NCI-H82 treated with DMSO at 0.1 percent for 48 hours (cell line): ENCODE data around the gene GUCY1A1.

Experiments used
- DNase-seq: peaks from one replicate; lab custom pipeline; 2025; ENCODE audit not compliant: unreplicated experiment; lab: John Stamatoyannopoulos, UW

The GUCY1A1 gene

DNA sequence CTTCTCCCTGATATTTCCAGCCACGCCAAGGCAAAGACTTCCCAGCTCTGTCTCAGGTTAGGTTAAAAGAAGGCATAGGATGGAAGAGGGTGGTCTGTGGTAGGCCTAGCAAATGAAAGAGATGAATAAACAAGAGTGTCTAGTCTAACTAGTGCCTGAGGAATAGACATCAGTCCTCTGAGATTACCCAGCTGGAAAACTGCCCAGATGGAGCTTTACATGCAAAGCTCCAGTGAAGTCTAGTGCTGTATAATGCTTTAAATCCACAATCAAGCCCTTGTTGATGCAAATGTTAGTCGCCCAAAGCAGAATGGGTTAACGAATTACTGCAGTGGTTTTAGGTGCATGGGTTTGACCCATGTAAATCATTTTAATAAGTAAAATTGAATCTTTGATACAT, 67.4 kb downstream of the GUCY1A1 start:
- peak; percentile 65 for DNase-seq

DNA sequence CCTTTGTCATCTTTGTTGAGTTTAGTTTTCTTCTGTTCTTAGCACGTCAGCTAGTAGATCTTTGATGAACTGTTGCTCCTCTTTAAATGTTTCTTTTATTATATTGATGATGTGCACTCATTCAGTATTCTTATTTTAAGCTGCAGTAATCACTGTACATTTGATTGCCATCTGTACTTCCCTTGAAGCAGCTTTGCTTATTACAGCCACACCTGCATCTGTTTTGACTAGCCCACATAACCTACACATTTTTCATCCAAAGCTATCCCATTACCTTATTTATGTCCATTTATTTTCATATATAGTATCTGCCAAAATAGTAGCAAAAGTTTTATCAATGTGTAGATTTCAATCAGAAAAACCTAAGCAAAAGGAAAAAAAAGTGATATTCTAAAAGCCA, 68.3 kb downstream of the GUCY1A1 start:
- no peak for DNase-seq

DNA sequence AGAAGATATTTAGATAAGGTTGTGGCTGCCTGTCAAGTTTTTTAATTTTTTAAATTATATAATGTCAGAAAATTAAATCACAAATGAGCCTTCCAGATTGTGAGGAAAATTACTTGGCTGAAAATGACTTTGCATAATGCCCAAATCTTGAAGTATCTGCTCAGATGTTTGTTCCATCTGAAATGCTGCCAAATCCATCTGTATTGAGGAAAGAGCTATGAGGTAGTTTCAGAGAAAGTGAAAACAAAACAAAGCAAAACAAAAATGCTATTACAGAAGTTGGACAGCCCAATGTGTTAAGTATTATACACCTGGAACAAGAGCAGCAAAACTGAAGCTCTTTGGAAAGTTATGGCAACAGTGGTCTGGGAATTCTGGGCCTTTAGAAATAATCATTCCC, 68.8 kb downstream of the GUCY1A1 start:
- DNase-seq, result no peak

DNA sequence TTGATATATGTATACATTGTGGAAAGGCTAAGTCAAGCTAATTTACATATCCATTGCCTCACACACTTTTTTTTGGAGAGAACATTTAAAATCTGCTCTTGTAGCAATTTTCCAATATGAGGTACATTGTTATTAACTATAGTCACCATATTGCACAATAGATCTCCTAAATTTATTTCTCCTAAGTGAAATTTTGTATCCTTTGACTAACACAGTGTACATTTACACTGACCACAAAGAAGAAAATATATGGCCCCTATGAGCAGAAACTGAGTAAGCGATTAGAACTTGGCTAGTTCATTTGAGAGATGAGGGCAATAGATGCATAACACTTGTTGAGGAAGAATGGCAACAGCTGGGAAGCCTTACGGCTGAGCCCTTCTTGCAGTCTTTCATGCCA, 71.9 kb downstream of the GUCY1A1 start:
- DNase-seq, result no peak

DNA sequence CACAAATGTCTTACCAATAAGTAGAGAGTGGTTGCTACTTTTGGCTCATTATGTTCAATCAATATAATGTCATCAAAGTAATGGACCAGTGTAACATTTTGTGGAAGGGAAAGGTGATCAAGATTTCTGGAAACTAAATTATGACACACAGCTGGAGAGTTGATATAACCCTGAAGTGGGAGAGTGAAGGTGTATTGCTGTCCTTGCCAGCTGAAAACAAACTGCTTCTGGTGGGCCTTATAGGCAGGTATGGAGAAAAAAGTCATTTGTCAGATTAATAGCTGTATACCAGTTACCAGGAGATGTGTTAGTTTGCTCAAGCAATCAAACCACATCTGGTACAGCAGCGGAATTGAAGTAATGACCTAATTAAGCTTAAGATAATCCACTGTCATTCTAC, 74.9 kb downstream of the GUCY1A1 start:
- peak; percentile 38 for DNase-seq

DNA sequence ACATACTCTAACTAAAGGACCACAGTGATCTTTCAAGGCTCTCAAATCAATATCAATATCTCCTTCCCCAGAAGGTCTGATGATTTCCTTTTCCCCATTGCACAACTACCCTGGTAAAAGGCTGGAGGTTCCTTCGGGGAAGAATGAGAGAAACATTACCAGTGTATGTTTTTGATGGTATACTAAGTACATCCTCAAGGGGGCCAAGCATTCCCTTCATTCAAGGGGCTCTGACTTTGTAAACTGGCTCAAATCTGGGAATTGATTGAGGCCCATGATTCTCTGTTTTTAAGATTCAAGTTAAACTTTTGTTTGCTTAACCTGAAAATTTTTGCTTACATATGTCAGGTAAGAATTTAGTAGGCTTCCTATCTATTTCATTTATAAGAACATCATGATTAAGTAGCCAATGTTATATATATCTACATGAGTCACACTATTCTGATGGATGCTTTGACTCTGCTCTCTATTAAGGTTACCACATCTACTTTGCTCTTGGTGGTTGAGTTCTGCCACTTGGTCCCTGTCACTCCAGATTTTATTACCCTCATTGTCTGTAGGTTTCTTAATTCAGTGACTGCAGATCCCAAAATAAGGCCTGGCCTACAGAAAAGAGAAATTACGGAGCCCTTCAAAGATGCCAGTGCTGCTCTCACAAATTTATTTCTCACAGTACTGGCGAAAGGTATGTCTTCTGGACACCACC, 75.8 kb downstream of the GUCY1A1 start:
- DNase-seq, result no peak

DNA sequence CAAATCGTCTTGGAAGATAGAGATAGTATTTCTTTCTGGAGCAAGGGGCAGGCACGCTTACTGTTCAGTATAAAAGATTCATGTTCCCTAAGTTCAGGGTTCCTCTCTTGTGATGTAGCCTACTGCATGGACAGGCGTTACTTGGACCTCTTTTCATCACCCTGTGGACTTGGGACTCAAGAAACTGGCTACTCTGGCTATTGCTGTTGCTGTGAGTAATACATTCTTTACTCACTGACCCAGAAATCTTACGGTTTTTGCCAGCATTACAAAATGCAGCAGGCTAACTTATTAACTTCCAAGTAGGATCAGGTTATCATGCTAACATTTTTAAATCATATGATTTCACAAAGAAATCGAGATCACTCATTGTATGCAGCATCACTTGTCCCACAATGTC, 79.3 kb downstream of the GUCY1A1 start:
- DNase-seq, result no peak

DNA sequence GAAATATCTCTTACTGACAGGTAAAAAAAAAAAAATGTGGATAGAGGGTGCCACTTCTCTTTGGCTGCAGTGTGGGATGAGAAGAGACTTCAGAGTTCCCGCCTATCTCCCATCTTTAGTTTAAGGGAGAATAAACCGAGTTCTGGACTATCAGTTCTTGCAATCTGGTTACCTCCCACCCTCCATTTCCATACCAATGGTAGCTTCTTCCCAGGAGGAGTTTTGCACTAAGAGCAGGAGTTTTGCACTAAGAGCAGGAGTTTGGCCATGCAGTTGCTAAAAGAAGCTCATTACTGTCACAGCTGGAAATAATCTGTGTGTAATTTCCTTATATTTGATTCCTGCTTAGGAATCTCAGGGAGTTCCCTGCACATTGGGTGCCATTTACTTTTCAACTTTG, 81.4 kb downstream of the GUCY1A1 start:
- no peak for DNase-seq

DNA sequence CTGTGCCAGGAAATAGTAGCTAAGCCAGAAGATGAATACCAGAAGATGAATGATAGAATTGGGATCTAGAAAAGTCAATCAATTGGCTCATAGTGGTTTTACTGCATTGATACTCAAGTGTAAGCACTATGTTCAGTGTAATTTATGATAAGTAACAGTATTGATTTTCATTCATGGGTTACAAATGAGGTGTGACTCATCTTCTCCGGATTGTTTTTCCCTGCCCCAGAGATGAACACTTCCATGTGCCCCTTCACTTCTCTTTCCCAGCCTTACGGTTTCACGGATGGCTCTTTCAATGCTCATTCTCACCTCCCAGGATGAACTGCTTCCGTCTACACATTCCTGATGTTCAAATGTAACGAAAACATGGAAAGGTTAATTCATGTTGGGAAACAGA, 82.4 kb downstream of the GUCY1A1 start:
- DNase-seq, result no peak

DNA sequence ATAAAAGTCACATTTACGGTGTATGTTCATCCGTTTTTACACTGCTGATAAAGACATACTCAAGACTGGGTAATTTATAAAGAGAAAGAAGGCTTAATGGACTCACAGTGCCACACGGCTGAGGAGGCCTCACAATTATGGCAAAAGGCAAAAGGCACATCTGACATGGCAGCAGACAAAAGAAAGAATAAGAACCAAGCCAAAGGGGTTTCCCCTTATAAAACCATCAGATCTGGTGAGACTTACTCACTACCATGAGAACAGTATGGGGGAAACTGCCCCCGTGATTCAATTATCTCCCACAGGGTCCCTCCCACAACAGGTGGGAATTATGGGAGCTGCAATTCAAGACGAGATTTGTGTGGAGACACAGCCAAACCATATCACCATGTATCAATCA, 84.9 kb downstream of the GUCY1A1 start:
- no peak for DNase-seq

DNA sequence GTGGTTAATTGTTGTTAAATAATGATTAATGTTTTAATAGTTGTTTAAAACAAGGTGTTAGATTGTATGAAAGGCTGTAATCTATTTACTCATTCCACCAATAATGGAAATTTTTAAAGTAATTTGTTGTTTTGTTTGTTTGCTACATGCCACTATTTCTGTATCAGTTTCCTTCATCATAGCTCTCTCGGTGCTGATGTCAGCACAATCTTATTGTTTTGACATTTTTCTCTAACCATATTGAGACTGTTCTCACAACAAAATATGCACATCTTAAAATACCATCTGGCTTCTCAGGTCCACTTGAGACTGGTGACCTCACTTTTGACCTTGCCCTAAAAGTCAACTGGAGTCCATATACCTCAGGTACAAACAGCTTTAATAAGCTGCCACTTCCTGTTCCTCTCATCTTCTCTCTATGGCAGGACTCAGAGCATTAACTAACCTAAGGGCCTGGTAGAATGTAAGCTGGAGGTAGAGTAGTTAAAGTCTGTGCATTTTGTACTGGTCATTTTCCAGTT, 91.2 kb downstream of the GUCY1A1 start:
- DNase-seq, result no peak

DNA sequence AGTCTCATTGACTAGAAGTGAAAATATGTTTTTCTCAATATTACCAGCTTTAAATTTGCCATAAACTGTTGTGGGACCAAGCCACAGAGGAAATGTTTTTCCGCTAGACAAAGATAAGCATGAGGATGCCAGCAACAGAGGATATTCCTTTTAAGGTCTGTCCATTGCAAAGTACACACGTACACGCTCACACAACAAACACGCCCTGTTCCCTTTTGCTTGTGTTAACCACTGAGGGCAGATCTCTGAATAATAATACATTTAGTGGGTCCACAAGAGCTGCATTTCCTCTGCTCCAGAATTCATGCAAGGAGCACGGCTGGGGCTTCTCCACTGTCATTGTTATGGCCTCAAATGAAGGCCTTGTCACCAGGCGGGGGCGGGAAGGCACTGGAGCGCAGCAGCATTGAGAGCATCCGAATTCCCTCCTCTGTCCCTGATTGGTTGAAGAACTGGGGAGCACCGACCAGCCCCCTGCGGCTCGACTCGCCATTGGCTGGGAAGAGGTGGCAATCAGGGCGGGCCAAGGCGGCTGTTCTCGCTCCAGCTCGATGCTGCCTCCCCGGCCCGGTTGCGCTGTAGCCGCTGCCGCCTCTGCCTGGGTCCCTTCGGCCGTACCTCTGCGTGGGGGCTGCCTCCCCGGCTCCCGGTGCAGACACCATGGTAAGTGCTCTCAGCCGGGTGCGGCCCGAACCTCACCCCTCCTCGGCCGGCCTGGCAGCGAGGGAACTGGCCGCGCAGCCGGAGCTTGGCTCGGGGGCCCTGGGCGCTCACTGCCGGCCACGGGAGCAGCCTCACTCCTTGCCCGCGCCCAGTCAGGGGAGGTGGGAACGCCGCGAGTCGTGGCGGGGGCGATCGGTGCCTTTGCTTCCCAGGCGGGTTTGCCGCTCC, 92.1 kb downstream of the GUCY1A1 start, which contains the start of gene GUCY1B1:
GUCY1B1 (plus strand) TSS at position 541 of the 891 bp plus-strand sequence; CDS start at position 661, 120 bp downstream.
- DNase-seq, result peak; percentile 55

DNA sequence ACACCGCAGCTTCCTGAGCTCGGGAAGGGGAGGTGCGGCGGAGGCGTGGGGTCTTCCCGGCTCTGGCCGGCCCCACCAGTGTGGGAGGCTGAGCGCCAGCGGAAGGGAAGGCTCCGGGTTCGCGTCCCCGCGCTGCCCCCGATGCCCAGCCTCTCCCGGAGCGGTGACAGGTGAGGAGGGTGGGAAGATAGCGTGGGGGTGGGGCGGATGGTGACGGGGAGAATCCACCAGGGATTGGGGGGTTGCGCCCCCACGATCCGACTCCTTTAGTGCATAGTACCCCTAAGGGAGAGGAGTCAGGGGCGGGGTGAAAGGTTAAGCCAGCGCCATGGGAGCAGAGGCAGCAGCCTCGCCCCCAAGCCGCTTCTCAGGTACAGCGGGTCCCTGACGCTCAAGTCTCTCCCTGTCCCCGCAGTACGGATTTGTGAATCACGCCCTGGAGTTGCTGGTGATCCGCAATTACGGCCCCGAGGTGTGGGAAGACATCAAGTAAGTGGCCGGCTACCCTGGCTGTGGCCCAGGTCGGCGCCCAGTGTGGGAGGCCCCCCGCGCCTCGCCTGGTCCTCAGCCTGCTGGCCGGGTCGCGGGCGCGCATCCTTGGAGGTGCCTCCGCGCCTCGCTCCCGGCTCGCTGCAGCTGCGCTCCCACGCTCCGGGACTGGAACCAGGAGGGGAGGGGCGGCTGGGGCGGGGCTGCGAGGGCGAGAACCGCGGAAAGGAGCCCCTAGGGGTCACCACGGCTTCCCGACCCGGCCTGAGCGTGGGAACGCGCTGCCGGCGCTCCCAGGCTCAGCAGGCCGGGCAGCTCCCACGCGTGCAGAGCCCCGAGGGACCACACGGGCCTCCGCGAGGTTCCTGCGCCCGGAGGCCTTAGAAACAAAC, 93.0 kb downstream of the GUCY1A1 start:
- no peak for DNase-seq

DNA sequence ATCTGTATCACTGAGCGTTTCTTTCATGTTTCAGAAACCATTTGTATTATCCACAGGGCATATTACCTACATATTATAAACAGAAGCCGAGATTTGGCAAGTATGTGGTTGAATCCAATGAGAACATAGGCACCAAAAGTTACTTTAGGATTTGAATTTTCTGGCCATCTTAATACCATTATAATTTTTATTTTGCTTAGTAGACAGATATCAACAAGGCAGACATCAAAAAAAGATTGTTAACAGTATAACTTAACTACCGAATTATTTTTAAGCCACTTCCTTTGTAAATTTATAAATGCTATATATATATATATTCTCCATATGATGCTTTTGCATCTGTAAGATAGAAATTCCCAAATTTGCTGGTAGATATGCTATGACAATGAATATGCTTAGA, 94.4 kb downstream of the GUCY1A1 start:
- DNase-seq, result no peak

DNA sequence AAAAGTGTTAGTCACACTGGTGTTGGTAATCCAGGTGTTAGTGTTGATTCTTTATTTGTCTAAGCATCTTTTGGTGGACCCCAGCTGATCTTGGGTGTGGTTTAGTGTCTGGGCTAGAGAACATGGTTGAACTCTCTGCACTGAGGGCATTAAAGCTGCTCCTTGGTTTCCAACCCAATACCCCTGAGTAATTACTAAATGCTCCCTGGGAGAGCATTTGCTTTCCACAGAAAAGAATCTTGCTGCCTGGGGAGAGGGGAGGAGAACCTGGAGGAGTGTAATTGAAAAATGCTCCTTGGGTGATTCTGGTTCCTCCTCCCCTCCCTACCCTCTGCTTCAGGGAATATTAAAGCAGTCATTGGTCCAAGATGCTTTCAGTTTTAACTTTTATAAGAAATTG, 95.3 kb downstream of the GUCY1A1 start:
- no peak for DNase-seq

DNA sequence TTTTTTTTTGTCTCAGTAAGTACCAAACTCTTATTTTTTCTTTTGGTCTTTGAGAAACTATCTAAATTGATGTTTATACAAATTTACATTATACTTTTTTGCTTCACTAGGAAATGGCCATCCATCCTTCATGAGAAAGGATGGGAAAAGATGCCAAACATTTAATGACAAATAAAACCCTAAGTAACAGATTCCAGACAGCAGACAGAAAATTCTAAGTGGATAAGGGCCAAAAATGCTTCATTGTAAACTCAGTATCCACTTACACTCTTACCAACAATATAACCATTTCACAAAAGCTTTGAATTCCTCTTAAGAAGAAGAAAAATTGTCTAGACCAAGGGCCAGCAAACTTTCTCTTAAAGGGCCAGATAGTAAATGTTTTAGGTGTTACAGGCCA, 95.7 kb downstream of the GUCY1A1 start:
- DNase-seq, result no peak

DNA sequence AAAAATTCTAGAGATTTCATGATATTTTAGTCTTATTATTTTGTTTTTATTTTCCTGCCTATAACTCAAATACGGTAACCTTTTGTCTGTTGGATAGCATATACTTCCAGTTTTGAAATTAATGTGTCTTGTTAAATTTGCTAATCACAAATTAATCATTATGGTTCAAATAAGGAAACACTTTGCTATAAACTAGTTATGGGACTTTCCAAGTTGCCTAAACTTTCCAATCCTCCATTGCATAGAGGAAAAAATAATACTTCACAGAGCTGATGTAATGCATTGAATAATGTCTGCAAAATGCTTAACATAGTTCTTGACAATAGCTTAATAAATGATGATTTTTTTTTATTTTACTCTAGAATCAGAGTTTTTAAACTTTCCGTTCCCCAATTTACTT, 96.9 kb downstream of the GUCY1A1 start:
- DNase-seq, result no peak

DNA sequence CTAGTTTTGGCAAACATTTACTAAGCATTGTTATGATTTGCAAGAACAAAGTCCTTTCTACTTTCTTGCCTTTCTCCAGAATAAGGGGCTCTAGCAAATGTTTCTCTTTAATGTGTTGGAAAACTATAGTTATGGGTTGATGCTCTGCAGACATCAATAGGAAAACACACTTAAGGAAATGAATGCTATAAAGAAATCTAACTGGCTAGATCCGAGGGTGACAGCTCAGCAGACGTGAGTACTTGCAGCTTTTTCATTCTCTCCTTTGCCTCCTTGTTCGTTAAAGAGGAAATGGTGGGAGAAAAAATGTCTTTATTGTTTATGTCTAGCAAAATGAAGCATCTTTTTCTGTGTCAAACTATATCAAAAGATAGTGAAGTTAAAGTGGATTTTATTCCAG, 98.5 kb downstream of the GUCY1A1 start:
- no peak for DNase-seq

DNA sequence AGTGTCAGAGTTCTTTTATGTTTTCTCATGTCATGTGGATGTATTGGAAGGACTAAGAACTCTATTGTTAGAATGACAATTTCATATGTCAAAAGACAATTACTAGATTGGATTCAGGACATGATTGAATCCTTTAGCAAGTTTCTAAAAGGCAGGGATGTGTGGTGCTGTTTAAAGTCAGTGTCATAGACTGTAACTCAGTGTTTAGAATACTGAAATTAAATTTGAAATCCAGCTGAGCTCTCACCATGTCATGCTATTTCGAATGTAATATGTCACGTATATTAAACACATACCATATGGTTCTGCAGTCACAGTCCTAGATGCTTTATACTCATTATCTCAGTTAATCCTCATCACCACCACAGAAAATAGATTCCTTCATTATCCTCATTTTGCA, 100.0 kb downstream of the GUCY1A1 start:
- DNase-seq, result peak; percentile 14

DNA sequence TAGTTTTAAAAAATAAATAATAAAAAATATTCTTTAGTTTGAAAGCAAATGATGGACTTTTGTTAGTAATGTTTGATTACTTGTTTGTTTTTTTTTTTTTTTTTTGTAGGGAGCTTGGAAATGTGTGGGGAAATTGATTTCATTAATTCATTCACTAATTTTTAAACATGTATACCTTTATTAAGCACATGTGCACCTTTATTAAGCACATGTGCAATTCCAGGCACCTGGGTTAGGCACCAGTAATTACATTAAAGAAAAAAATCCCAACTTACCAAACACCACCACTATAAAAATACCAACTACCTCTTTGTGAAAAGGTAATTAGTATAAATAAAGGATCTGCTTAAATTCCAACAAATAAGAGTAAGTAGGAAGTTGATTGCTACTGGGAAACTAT, 101.7 kb downstream of the GUCY1A1 start:
- no peak for DNase-seq

DNA sequence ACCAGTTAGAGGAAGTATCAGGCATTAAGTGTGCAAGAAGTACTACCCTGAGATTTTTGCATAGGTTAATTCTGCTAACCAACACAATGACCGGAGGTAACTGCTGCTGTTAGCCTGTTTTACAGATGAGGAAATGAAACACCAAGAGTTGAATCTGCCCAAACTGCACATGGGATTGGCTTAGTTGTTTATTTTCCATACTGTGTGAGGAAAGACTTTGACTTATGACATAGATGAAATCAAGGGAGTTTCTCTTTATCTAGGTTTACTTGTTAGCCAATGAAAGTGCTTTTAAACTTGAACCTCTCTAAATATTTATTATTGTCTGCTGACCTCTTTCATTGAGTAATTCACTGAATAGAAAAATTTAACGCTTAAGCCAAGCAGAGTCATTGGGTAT, 102.4 kb downstream of the GUCY1A1 start:
- DNase-seq, result no peak
